Endothelial cell (in vitro differentiated cells): ENCODE results near the gene ANK2. TPM values are rescaled to one million over a fixed set of nuclear protein-coding genes. Genes with fewer than 3 reads are reported as not detected.

Experiments used
- DNase-seq: peaks from one replicate; pipeline ENCODE4 v3.0.0; 2021; ENCODE audit warnings: low spot score
- H3K27ac Mint-ChIP-seq: one replicate; pipeline ENCODE4 v1.8.0; 2021; ENCODE audit warnings: mixed read lengths, inconsistent platforms; ENCODE audit not compliant: unreplicated experiment
- H3K27me3 Mint-ChIP-seq: one replicate; pipeline ENCODE4 v1.8.0; 2021; ENCODE audit warnings: mild to moderate bottlenecking, moderate library complexity, mixed read lengths, inconsistent platforms; ENCODE audit not compliant: unreplicated experiment
- H3K36me3 Mint-ChIP-seq: one replicate; pipeline ENCODE4 v1.8.0; 2021; ENCODE audit warnings: mild to moderate bottlenecking, low read depth, mixed read lengths, inconsistent platforms; ENCODE audit not compliant: unreplicated experiment
- H3K4me1 Mint-ChIP-seq: one replicate; pipeline ENCODE4 v1.8.0; 2021; ENCODE audit warnings: mild to moderate bottlenecking, mixed read lengths, inconsistent platforms; ENCODE audit not compliant: unreplicated experiment
- H3K4me3 Mint-ChIP-seq: one replicate; pipeline ENCODE4 v1.8.0; 2021; ENCODE audit warnings: mild to moderate bottlenecking, mixed read lengths, inconsistent platforms; ENCODE audit not compliant: unreplicated experiment
- H3K9me3 Mint-ChIP-seq: one replicate; pipeline ENCODE4 v1.8.0; 2021; ENCODE audit warnings: mixed read lengths, inconsistent platforms; ENCODE audit not compliant: unreplicated experiment
- CTCF ChIP-seq: fragments of 200-600 bp; sonication (generic); IDR thresholded peaks from one replicate; pipeline ENCODE4 v1.5.0; 2021; ENCODE audit warnings: antibody characterized with exemption; ENCODE audit not compliant: unreplicated experiment
- total RNA-seq: library from RNA; stranded (reverse); fragmentation: NEBNext Ultra II Directional; extraction: Animal tissue kit (Norgen Biotek cat#: 25700); gene quantifications from one replicate; pipeline ENCODE4 v1.2.1, GENCODE V29; 2021; ENCODE audit not compliant: unreplicated experiment

The ANK2 gene
- total RNA-seq, 1 donor from 2014 or later = 47.2 TPM

- Mint-ChIP-seq H3K36me3 (no peaks in the 10 kb centered on the region), H3K9me3 (no peaks in the 10 kb centered on the region), H3K27ac (no peak overlapping the region), H3K27me3 (no peaks in the 10 kb centered on the region), H3K4me1 (peaks cover 4% of the 10 kb centered on the region), H3K4me3 (no peak overlapping the region)
- DNase-seq = no peak
- TF ChIP-seq CTCF = no peak
Observed at GRCh38 chr4:113090954-113091353, 41.5 kb downstream of the ANK2 start.

GRCh38 chr4:113094331-113094730 is 44.9 kb downstream of the ANK2 start:
- no peak for TF ChIP-seq CTCF
- no peaks in the 10 kb centered on the region for H3K27me3 Mint-ChIP-seq
- no peaks in the 10 kb centered on the region for H3K36me3 Mint-ChIP-seq
- DNase-seq = no peak
- H3K27ac Mint-ChIP-seq = no peak overlapping the region
- no peak overlapping the region for H3K4me3 Mint-ChIP-seq
- no peaks in the 10 kb centered on the region for H3K9me3 Mint-ChIP-seq
- no peaks in the 10 kb centered on the region for H3K4me1 Mint-ChIP-seq

- no peak for DNase-seq
- Mint-ChIP-seq H3K36me3 (no peaks in the 10 kb centered on the region), H3K4me1 (no peaks in the 10 kb centered on the region), H3K27ac (no peak overlapping the region), H3K27me3 (no peaks in the 10 kb centered on the region), H3K4me3 (no peak overlapping the region), H3K9me3 (no peaks in the 10 kb centered on the region)
- TF ChIP-seq CTCF = peak; percentile 70
Observed at GRCh38 chr4:113094802-113095201, 45.3 kb downstream of the ANK2 start.

DNA sequence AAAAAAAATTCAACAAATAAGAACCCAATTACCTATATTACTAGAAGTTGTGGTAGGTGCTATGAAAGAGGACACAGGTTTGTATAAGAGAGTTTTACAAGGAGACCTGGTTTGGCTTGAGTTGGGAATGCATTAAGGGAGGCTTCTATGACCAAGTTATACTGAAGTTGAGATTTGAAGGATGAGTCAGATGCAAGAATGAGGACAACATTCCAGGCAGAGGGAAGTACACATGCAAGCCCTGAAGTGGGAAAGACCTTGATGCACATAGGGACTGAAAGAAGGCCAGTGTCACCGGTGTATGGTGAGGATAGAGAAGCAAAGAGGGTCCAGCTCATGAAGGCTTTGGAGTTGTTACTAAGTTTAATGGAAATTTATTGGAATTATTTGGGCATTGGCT is 52.2 kb downstream of the ANK2 start:
- peaks cover 3% of the 10 kb centered on the region for H3K27me3 Mint-ChIP-seq
- no peak overlapping the region for H3K27ac Mint-ChIP-seq
- H3K36me3 Mint-ChIP-seq = no peaks in the 10 kb centered on the region
- H3K4me3 Mint-ChIP-seq = no peak overlapping the region
- no peak for DNase-seq
- no peak for TF ChIP-seq CTCF
- H3K4me1 Mint-ChIP-seq = peaks cover 18% of the 10 kb centered on the region
- H3K9me3 Mint-ChIP-seq = no peaks in the 10 kb centered on the region

DNA sequence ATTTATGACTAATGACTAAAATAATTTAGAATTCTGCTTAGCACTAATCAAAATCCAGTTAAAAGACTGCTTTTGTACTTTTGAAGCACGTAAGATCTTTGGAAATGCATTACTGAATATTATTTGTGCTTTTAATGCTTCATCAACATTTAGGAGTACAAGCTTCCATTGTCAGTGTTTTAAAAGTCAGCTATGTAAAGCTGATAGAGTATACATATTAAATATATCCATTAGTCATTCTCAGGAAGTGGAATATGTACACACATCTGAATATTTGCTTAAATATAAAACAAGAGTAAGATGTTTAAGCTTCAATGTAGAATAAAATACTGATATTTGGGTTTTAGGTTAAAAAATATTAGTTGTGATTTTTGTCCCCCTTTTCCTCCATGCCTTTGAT is 54.1 kb downstream of the ANK2 start:
- no peak overlapping the region for H3K4me3 Mint-ChIP-seq
- TF ChIP-seq CTCF = no peak
- H3K4me1 Mint-ChIP-seq = peaks cover 18% of the 10 kb centered on the region
- no peak for DNase-seq
- H3K36me3 Mint-ChIP-seq = no peaks in the 10 kb centered on the region
- H3K27me3 Mint-ChIP-seq = peaks cover 3% of the 10 kb centered on the region
- H3K27ac Mint-ChIP-seq = peak overlapping the region; percentile 73
- no peaks in the 10 kb centered on the region for H3K9me3 Mint-ChIP-seq
